NCI-H526 treated with DMSO at 0.1 percent for 48 hours (cell line): Measurements from ENCODE around the gene MTA3.

ENCODE experiments used
- DNase-seq: peaks from one replicate; lab custom pipeline; 2025; lab: John Stamatoyannopoulos, UW

The MTA3 gene

GRCh38 chr2:42733852-42734251 is 165.4 kb downstream of the MTA3 start:
- DNase-seq: no peak

- DNase-seq: no peak
Observed at GRCh38 chr2:42736598-42737322, 168.3 kb downstream of the MTA3 start.

- no peak for DNase-seq
Observed at GRCh38 chr2:42741140-42741539, 172.7 kb downstream of the MTA3 start.

GRCh38 chr2:42742740-42743658 is 174.6 kb downstream of the MTA3 start:
- DNase-seq: no peak

- no peak for DNase-seq
Observed at GRCh38 chr2:42743659-42743990, 175.2 kb downstream of the MTA3 start.

- DNase-seq: no peak
Observed at GRCh38 chr2:42744545-42745082, 176.2 kb downstream of the MTA3 start.

- no peak for DNase-seq
Observed at GRCh38 chr2:42747422-42747821, 179.0 kb downstream of the MTA3 start.

- no peak for DNase-seq
Observed at GRCh38 chr2:42748840-42749239, 180.4 kb downstream of the MTA3 start.

GRCh38 chr2:42752314-42752713 is 183.9 kb downstream of the MTA3 start:
- no peak for DNase-seq

GRCh38 chr2:42752816-42753813 is 184.7 kb downstream of the MTA3 start:
- DNase-seq: no peak

- DNase-seq: no peak
Observed at GRCh38 chr2:42754021-42754775, 185.8 kb downstream of the MTA3 start.

- DNase-seq: no peak
Observed at GRCh38 chr2:42754776-42755140, 186.3 kb downstream of the MTA3 start.

- DNase-seq: no peak
Observed at GRCh38 chr2:42755191-42755880, 186.9 kb downstream of the MTA3 start.

GRCh38 chr2:42756150-42756775 is 187.8 kb downstream of the MTA3 start:
- no peak for DNase-seq

- no peak for DNase-seq
Observed at GRCh38 chr2:42756966-42757513, 188.6 kb downstream of the MTA3 start.

GRCh38 chr2:42757981-42758740 is 189.7 kb downstream of the MTA3 start:
- no peak for DNase-seq

GRCh38 chr2:42758751-42759150 is 190.3 kb downstream of the MTA3 start:
- no peak for DNase-seq

- DNase-seq: no peak
Observed at GRCh38 chr2:42761554-42761953, 193.1 kb downstream of the MTA3 start.

- no peak for DNase-seq
Observed at GRCh38 chr2:42762155-42762554, 193.7 kb downstream of the MTA3 start.
